GM18498 (cell line): Measurements from ENCODE around the gene PNKP.

Experiments used
- ATAC-seq: cut with Tn5 transposase; IDR thresholded peaks from one replicate; pipeline ENCODE4 v1.9.1; 2021; ENCODE audit warnings: mild to moderate bottlenecking, moderate library complexity; ENCODE audit not compliant: unreplicated experiment

Gene PNKP

GRCh38 chr19:49866933-49867782 lies at the start of gene PNKP:
Gene PNKP, minus strand, starts transcription at chr19:49867576. Its CDS starts 372 bp downstream, at chr19:49867204.
- peak; percentile 41 for ATAC-seq

GRCh38 chr19:49915271-49915670 lies 47.9 kb upstream of the PNKP start:
- no peak for ATAC-seq

- no peak for ATAC-seq
These were observed 46.3 kb upstream of the PNKP start for GRCh38 chr19:49913720-49914119.

GRCh38 chr19:49912965-49913685 lies 45.7 kb upstream of the PNKP start:
- ATAC-seq, result no peak

GRCh38 chr19:49911381-49912145 lies 44.2 kb upstream of the PNKP start:
- ATAC-seq, result no peak

- ATAC-seq, result no peak
These were observed 42.8 kb upstream of the PNKP start for GRCh38 chr19:49910179-49910578.

GRCh38 chr19:49908480-49909420 lies 41.4 kb upstream of the PNKP start:
- ATAC-seq, result no peak

GRCh38 chr19:49907745-49908446 lies 40.5 kb upstream of the PNKP start:
- ATAC-seq, result no peak

- ATAC-seq, result no peak
These were observed 39.6 kb upstream of the PNKP start for GRCh38 chr19:49906879-49907564.

GRCh38 chr19:49904136-49904535 lies 36.8 kb upstream of the PNKP start:
- ATAC-seq, result no peak

GRCh38 chr19:49896863-49897621 lies 29.7 kb upstream of the PNKP start, which contains the start of gene IL4I1:
Gene IL4I1, minus strand, starts transcription at chr19:49896887. Its CDS starts 727 bp downstream, at chr19:49896160.
- peak; percentile 59 for ATAC-seq

- no peak for ATAC-seq
These were observed 28.4 kb upstream of the PNKP start for GRCh38 chr19:49895566-49896297.

- ATAC-seq, result no peak
These were observed 27.6 kb upstream of the PNKP start for GRCh38 chr19:49894879-49895565.

- no peak for ATAC-seq
These were observed 26.8 kb upstream of the PNKP start for GRCh38 chr19:49894011-49894664.

- no peak for ATAC-seq
These were observed 25.3 kb upstream of the PNKP start for GRCh38 chr19:49892716-49893115.

GRCh38 chr19:49891393-49891792 lies 24.0 kb upstream of the PNKP start:
- no peak for ATAC-seq
